Ovary (tissue), 9 donors: ENCODE results near the gene PRPF19. TPM values are rescaled to one million over a fixed set of nuclear protein-coding genes. Genes with fewer than 3 reads are reported as not detected.

Source experiments
- DNase-seq, 5 donors: peaks; one replicate each; pipeline ENCODE4 v3.0.0-alpha.2; 2019 to 2020
- H3K27ac ChIP-seq, 2 donors: fragments of 200-600 bp; one replicate each; pipeline versions ENCODE4 v1.5.1 to v1.8.0; 2019 to 2022
- H3K27me3 ChIP-seq: fragments of 200-600 bp; one replicate; pipeline ENCODE4 v1.8.0; 2022
- H3K36me3 ChIP-seq: fragments of 200-600 bp; sonication (generic); one replicate; pipeline ENCODE4 v1.5.1; 2019
- H3K4me1 ChIP-seq: one replicate; pipeline ENCODE4 v1.8.1; 2013; ENCODE audit warnings: mild to moderate bottlenecking, moderate library complexity; ENCODE audit not compliant: insufficient read depth
- H3K4me3 ChIP-seq: fragments of 200-600 bp; sonication (generic); one replicate; pipeline ENCODE4 v1.5.1; 2017
- H3K9me3 ChIP-seq, 2 donors: fragments of 200-600 bp in 1 of 2; sonication (generic) in 1 of 2; one replicate each; pipeline versions ENCODE4 v1.5.1 to v1.8.1; 2013 to 2019; ENCODE audit warnings: mild to moderate bottlenecking in 1 of 2, moderate library complexity in 1 of 2
- CTCF ChIP-seq, 3 donors: fragments of 450-650 bp in 2 of 3; fragments of 200-600 bp in 1 of 3; IDR thresholded peaks; one replicate each; pipeline versions ENCODE4 v1.5.1 to v1.8.0; 2016 to 2022; ENCODE audit warnings: antibody characterized with exemption in 3 of 3, mild to moderate bottlenecking in 1 of 3
- EP300 ChIP-seq: sonication (generic); formaldehyde crosslinking; IDR thresholded peaks from one replicate; pipeline ENCODE4 v1.6.1; 2017; ENCODE audit warnings: antibody characterized with exemption
- POLR2A ChIP-seq: fragments of 450-650 bp; IDR thresholded peaks from one replicate; pipeline ENCODE4 v1.6.1; 2017; ENCODE audit warnings: antibody characterized with exemption, mild to moderate bottlenecking, moderate library complexity
- WGBS, 3 donors: extraction: QIAGEN DNeasy Blood & Tissue Kit in 1 of 3; methylation state at CpG; one replicate each; pipeline versions ENCODE4 v1.1.5 to v1.1.7; 2013 to 2017; 5-methylcytosine and 5-hydroxymethylcytosine counted together
- intact Hi-C, 4 donors: fragments of 100-400 bp; cut with DNase I; formaldehyde crosslinking; loops; one replicate each; pipeline versions ENCODE4 v1.11.0 to v1.15.1; 2022 to 2023
- polyA plus RNA-seq, 2 donors: library from polyadenylated mRNA; stranded (reverse); fragments of 200-250 nt in 1 of 2; fragments of 350-450 nt in 1 of 2; fragmentation: Illumina TruSeq in 1 of 2; extraction: RNeasy Lipid Tissue Mini Kit (QIAGEN cat#74804) in 1 of 2; gene quantifications; one replicate each; pipeline ENCODE4 v1.2.3, GENCODE V29; 2013 to 2014
- total RNA-seq, 7 donors: library from RNA; depleted of rRNA in 2 of 7; stranded (reverse); fragments of >200 nt in 2 of 7; fragmentation: NEBNext Ultra II Directional in 3 of 7; extraction: Animal tissue kit (Norgen Biotek cat#: 25700) in 3 of 7; gene quantifications; one replicate each; pipeline versions ENCODE4 v1.1.0 to v1.2.4, GENCODE V29; 2016 to 2023
- donor health status: DM: no; HTN: no; CAD: no; lungs with moderate emphysema.
- donor health status: DM: no; HTN: no; CAD: no.
- donor health status: Bipolar disorder and iron deficiency.
- donor health status: DM: yes; HTN: yes; CAD: no.
- donor health status: DM: no; HTN: no; CAD: no.
- donor health status: DM: yes; HTN: yes; CAD: no.

PRPF19 gene
- total and polyA plus RNA-seq, 9 donors = 44.1 to 109 (median 91.6) TPM

- Histone ChIP-seq H3K27me3 (no peaks in the 10 kb centered on the region), H3K9me3 (no peaks in the 10 kb centered on the region), H3K4me3 (no peak overlapping the region), H3K4me1 (peaks cover 6% of the 10 kb centered on the region), H3K27ac (no peak overlapping the region), H3K36me3 (no peaks in the 10 kb centered on the region)
- 99 to 100% (median 100%) methylated on average over 2 of the region's 2 CpGs for WGBS, 3 donors
- TF ChIP-seq CTCF (IDR thresholded peaks at IDR 0.05) (no peak), EP300 (no peak), POLR2A (no peak)
- intact Hi-C loops = no loop called here
- DNase-seq = no peak
Observed at GRCh38 chr11:60876168-60876485, 30.3 kb downstream of the PRPF19 start.

GRCh38 chr11:60875366-60876167, 30.8 kb downstream of the PRPF19 start:
- no peaks in the 10 kb centered on the region for H3K9me3 ChIP-seq
- no peak overlapping the region for H3K4me3 ChIP-seq
- TF ChIP-seq POLR2A = no peak
- no peak for TF ChIP-seq CTCF (IDR thresholded peaks at IDR 0.05)
- TF ChIP-seq EP300 = no peak
- H3K27me3 ChIP-seq = no peaks in the 10 kb centered on the region
- DNase-seq = no peak
- intact Hi-C loops = no loop called here
- H3K4me1 ChIP-seq = peaks cover 6% of the 10 kb centered on the region
- H3K36me3 ChIP-seq = no peaks in the 10 kb centered on the region
- H3K27ac ChIP-seq = no peak overlapping the region
- 89 to 95% (median 91%) methylated on average over 7 of the region's 7 CpGs for WGBS, 3 donors

GRCh38 chr11:60874421-60875365, 31.7 kb downstream of the PRPF19 start:
- DNase-seq = no peak
- 86 to 91% (median 87%) methylated on average over 13 of the region's 13 CpGs for WGBS, 3 donors

More at GRCh38 chr11:60874421-60875365, 31.7 kb downstream of the PRPF19 start:
- TF ChIP-seq EP300 = no peak
- no peak for TF ChIP-seq POLR2A
- no peak for TF ChIP-seq CTCF (IDR thresholded peaks at IDR 0.05)
- H3K36me3 ChIP-seq = no peaks in the 10 kb centered on the region
- peaks cover 6% of the 10 kb centered on the region for H3K4me1 ChIP-seq
- H3K4me3 ChIP-seq = no peak overlapping the region
- H3K27ac ChIP-seq = no peak overlapping the region
- H3K27me3 ChIP-seq = no peaks in the 10 kb centered on the region
- H3K9me3 ChIP-seq = no peaks in the 10 kb centered on the region
- intact Hi-C loops = no loop called here
